Calu3 (cell line): ENCODE measurements around the gene MIB1. TPM values are rescaled to one million over a fixed set of nuclear protein-coding genes. Genes with fewer than 3 reads are reported as not detected.

Experiments used
- BruUV-seq: library from RNA; stranded (reverse); fragments of 400-500 nt; replicated peaks from 2 replicates; lab custom pipeline; 2021; lab: Mats Ljungman, UMichigan
- CTCF ChIA-PET: fragments of 300-600 bp; sonication (Branson Sonifier 250); formaldehyde crosslinking; loops from one replicate; lab custom pipeline; 2022; ENCODE audit warnings: antibody characterized with exemption; lab: Charles Lee
- DNase-seq: peaks from one replicate; pipeline ENCODE4 v3.0.0; 2022
- H3K27ac Mint-ChIP-seq: one replicate; pipeline ENCODE4 v1.8.0; 2022; ENCODE audit warnings: mixed read lengths; ENCODE audit not compliant: unreplicated experiment
- H3K27me3 Mint-ChIP-seq: one replicate; pipeline ENCODE4 v1.8.0; 2022; ENCODE audit warnings: mixed read lengths; ENCODE audit not compliant: unreplicated experiment
- H3K36me3 Mint-ChIP-seq: one replicate; pipeline ENCODE4 v1.8.0; 2022; ENCODE audit warnings: mild to moderate bottlenecking, moderate library complexity, mixed read lengths; ENCODE audit not compliant: insufficient read depth, unreplicated experiment
- H3K4me1 Mint-ChIP-seq: one replicate; pipeline ENCODE4 v1.8.0; 2022; ENCODE audit warnings: mild to moderate bottlenecking, low read depth, mixed read lengths; ENCODE audit not compliant: unreplicated experiment
- H3K4me3 Mint-ChIP-seq: one replicate; pipeline ENCODE4 v1.8.0; 2022; ENCODE audit warnings: mild to moderate bottlenecking, low read depth, moderate library complexity, mixed read lengths; ENCODE audit not compliant: unreplicated experiment
- H3K9me3 Mint-ChIP-seq: one replicate; pipeline ENCODE4 v1.8.0; 2022; ENCODE audit warnings: low read depth, mixed read lengths; ENCODE audit not compliant: unreplicated experiment
- CTCF ChIP-seq: fragments of 200-600 bp; IDR thresholded peaks from one replicate; pipeline ENCODE4 v1.8.0; 2022; ENCODE audit warnings: antibody characterized with exemption; ENCODE audit not compliant: unreplicated experiment
- intact Hi-C: fragments of 100-400 bp; cut with micrococcal nuclease; formaldehyde crosslinking; loops from one replicate; pipeline ENCODE4 v1.10.0; 2022; ENCODE audit not compliant: unreplicated experiment
- total RNA-seq: library from RNA; stranded (reverse); gene quantifications from 2 replicates; pipeline ENCODE4 v1.2.3, GENCODE V29; 2022

Gene MIB1
- total RNA-seq, 1 experiment from 2014 or later = 33.6 TPM

- Mint-ChIP-seq H3K27ac (no peak overlapping the region), H3K4me1 (peaks cover 8% of the 10 kb centered on the region), H3K4me3 (no peak overlapping the region), H3K36me3 (no peaks in the 10 kb centered on the region), H3K9me3 (no peaks in the 10 kb centered on the region), H3K27me3 (no peaks in the 10 kb centered on the region)
- no peak for DNase-seq
- intact Hi-C loops = loop anchor here (10.0 kb wide), 1 partner anchor 814 kb away; no protein-coding TSS in a partner anchor
- no TSS peak for BruUV-seq
- CTCF ChIA-PET = no interaction called here
- no peak for TF ChIP-seq CTCF
Observed at GRCh38 chr18:21900605-21901352, 160.2 kb downstream of the MIB1 start.

- no peaks in the 10 kb centered on the region for H3K27me3 Mint-ChIP-seq
- no peak overlapping the region for H3K4me3 Mint-ChIP-seq
- no peaks in the 10 kb centered on the region for H3K9me3 Mint-ChIP-seq
- H3K27ac Mint-ChIP-seq = no peak overlapping the region
- no TSS peak for BruUV-seq
- CTCF ChIA-PET = no interaction called here
- H3K36me3 Mint-ChIP-seq = no peaks in the 10 kb centered on the region
- H3K4me1 Mint-ChIP-seq = peaks cover 8% of the 10 kb centered on the region
- TF ChIP-seq CTCF = no peak
- no peak for DNase-seq
- intact Hi-C loops = loop anchor here (10.0 kb wide), 1 partner anchor 813 kb away; no protein-coding TSS in a partner anchor
Observed at GRCh38 chr18:21901423-21901945, 160.9 kb downstream of the MIB1 start.

GRCh38 chr18:21903709-21904108, 163.1 kb downstream of the MIB1 start:
- Mint-ChIP-seq H3K4me1 (no peaks in the 10 kb centered on the region), H3K27me3 (no peaks in the 10 kb centered on the region), H3K4me3 (no peak overlapping the region), H3K36me3 (no peaks in the 10 kb centered on the region), H3K27ac (no peak overlapping the region), H3K9me3 (no peaks in the 10 kb centered on the region)
- no peak for DNase-seq
- intact Hi-C loops = loop anchor here (10.0 kb wide), 1 partner anchor 811 kb away; no protein-coding TSS in a partner anchor
- CTCF ChIA-PET = no interaction called here
- TF ChIP-seq CTCF = no peak
- no TSS peak for BruUV-seq

GRCh38 chr18:21904856-21905255, 164.3 kb downstream of the MIB1 start:
- no peaks in the 10 kb centered on the region for H3K36me3 Mint-ChIP-seq
- CTCF ChIA-PET = no interaction called here
- TF ChIP-seq CTCF = no peak
- BruUV-seq = no TSS peak
- intact Hi-C loops = loop anchor here (10.0 kb wide), 1 partner anchor 810 kb away; no protein-coding TSS in a partner anchor
- no peaks in the 10 kb centered on the region for H3K27me3 Mint-ChIP-seq
- DNase-seq = no peak
- H3K27ac Mint-ChIP-seq = no peak overlapping the region
- no peak overlapping the region for H3K4me3 Mint-ChIP-seq
- H3K4me1 Mint-ChIP-seq = no peaks in the 10 kb centered on the region
- no peaks in the 10 kb centered on the region for H3K9me3 Mint-ChIP-seq
